Stimulated activated CD8-positive, alpha-beta memory T cell treated with anti-CD3 and anti-CD28 coated beads, Interleukin-15, amount 100 ng/mL, for 24 hours (primary cell): ENCODE measurements around the gene KIF5B.

ENCODE experiments used
- DNase-seq: peaks from one replicate; pipeline ENCODE4 v3.0.0-alpha.2; 2020; ENCODE audit warnings: low read depth

KIF5B gene

GRCh38 chr10:31961277-31962074, 94.7 kb downstream of the KIF5B start:
- no peak for DNase-seq

DNA sequence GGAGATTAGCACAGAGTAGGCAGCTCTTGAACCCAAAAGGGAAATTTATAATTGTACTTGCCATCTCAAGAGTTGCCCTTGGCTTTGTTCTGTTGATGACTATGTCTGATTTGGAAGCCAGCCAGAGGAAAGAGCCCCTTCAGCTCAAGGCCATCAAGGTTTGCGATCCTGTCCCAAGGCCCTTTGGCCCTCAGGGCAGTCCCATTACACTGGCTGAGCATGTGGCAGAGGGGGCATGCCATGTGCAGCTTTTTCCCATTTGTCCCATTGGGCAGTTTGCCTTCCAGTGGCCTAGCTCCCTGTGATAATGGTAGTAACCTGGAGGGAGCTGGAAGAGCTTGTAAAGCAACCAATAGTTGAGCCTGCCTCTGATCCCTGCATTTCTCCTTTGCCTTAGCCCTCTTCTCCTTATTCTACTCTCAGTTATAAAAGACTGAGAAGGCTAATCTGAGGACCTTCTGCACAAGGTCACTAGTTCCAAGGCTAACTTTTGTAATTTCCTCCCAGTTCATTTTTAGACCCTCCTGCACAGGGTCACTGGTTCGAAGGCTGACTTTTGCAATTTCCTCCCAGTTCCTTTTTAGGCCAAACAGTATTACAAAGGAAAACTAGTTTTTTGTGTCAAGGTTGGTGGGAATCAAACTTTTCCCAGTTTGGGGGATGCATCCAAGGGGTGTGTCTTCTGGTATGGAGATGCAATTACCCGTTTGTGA, 96.6 kb downstream of the KIF5B start:
- no peak for DNase-seq
